ENCODE measurements around the gene PTPRCAP.

DNA sequence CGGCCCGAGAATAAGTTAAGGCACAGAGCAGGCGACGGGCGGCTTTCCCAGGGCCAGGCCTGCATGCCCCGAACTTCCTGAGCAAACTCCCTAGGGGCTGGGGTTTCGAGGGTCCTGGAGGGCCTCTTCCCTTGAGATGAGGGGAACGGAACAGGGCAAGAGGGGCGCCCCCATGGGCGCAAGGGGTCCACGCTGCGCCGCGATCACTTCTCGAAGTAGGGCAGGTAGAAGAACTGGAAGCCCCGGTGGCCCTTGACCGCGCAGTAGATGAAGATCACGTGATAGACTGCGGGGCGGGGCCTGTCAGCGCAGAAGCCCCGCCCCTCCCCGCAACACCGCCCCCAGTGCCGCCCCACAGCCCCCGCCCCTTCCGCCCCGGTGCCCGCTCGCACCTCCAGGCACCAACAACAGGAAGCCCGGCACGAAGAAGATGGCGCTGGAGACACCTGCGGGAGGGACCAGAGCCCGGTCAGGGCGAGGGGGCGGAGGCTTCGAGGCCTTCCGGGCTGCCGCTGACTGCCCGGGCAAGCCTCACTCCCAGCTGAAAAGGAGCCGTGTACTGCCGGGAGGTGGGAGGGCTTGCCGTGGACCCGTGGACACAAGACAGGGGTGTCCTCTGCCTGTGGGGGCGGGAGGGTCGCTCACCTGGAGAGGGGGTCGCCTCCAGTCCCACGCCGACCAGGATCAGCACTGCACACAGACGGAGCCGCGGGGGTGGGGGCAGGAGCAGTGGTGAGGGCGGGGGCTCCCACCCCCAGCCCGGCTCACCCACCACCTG lies 27.1 kb upstream of the PTPRCAP start:
- TF ChIP-seq, protein P1, sequence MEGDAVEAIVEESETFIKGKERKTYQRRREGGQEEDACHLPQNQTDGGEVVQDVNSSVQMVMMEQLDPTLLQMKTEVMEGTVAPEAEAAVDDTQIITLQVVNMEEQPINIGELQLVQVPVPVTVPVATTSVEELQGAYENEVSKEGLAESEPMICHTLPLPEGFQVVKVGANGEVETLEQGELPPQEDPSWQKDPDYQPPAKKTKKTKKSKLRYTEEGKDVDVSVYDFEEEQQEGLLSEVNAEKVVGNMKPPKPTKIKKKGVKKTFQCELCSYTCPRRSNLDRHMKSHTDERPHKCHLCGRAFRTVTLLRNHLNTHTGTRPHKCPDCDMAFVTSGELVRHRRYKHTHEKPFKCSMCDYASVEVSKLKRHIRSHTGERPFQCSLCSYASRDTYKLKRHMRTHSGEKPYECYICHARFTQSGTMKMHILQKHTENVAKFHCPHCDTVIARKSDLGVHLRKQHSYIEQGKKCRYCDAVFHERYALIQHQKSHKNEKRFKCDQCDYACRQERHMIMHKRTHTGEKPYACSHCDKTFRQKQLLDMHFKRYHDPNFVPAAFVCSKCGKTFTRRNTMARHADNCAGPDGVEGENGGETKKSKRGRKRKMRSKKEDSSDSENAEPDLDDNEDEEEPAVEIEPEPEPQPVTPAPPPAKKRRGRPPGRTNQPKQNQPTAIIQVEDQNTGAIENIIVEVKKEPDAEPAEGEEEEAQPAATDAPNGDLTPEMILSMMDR (IDR thresholded peaks at IDR 0.05 in 2 of 3, conservative IDR thresholded peaks at IDR 0.05 in 1 of 3; ENCODE audit: control insufficient read depth in 2 of 3, extremely low read depth in 1 of 3, insufficient read depth in 1 of 3, low read depth in 3 of 3, low read length in 3 of 3): no peak
- no peak for TF ChIP-seq BRCA1 (IDR thresholded peaks at IDR 0.05; ENCODE audit: low read depth, low read length)
- no peak for TF ChIP-seq BMI1 (IDR thresholded peaks at IDR 0.05; ENCODE audit: borderline replicate concordance)

All from GM12878 (cell line).